GM18868 (cell line): ENCODE results near the gene MGMT.

Experiments
- ATAC-seq: cut with Tn5 transposase; IDR thresholded peaks from one replicate; pipeline ENCODE4 v1.9.1; 2021; ENCODE audit warnings: mild to moderate bottlenecking, moderate library complexity; ENCODE audit not compliant: unreplicated experiment

The MGMT gene

DNA sequence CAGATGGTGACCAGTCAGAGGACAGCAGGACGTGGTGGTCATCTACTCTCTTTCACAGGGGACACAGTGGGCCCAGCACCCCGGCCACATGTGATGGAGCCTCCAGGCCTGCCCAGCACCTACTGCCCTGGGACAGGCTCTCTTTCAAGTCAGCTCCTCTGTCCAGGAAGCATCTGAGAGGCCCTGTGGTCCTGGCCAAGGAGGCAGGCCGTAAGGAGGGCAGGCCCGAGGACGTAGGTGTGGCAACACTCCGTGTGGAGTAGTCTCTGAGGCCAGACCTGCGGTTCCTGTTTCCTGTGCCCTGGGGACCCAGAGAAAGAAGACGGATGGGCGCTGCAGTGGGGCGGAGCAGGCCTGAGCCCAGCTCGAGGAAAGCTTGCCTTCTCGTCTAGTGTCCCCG, 317.9 kb downstream of the MGMT start:
- no peak for ATAC-seq

DNA sequence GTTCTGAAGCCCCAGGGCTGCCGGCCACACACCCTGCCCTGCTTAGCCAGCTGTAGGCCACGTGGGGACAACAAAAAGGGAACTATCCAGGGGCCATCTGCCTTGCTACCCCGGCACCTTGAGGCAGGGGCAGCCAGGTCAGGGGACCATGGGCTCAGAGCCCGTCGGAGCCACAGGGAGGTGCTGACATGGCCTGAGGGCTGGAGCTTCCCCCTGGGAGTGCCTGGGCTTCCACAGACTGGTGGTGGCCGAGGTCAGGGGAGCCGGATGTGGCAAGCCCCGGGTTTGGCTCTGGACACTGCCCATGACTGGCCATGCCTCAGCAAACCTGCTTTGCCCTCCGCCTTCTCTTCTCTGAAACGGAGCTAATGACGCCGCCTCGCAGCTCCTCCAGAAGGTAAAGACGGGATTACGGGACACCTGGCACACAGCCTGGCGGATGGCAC, 318.5 kb downstream of the MGMT start:
- ATAC-seq = no peak

DNA sequence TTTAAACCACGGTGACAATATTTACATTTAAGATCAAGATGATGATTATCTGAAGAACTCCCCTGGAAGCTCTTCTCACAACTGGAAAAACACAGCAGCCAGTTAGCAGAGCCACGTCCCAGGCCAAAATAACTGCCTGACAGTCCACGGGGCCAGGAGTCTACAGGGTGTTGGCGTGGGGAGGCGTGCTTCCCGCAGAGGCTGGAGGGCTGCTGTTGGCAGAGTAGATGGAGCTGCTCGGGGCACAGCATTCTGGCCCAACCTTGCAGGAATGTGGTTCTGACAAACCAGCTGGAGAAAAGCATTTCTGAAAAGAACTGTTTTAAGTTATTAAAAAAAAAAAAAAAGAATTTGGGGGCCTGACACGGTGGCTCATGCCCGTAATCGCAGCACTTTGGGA, 319.2 kb downstream of the MGMT start:
- ATAC-seq = no peak

DNA sequence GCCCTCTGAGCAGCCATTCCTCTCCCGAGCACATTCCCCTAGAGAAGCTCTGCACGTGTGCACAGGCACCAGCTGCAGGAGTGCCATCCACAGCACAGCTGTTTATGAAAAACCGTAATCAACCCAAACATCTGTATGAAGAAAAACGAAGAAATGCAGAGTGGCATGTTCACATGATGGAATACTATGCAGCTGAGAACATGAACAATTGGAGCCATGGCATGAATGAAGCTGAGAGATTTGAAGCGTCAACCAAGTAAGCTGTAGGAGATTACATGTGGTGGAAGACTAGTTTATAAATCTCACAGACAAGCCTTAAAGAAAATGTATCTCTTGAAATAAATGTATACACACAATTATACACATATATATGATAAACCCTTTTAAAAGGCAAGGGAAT, 320.5 kb downstream of the MGMT start:
- no peak for ATAC-seq

DNA sequence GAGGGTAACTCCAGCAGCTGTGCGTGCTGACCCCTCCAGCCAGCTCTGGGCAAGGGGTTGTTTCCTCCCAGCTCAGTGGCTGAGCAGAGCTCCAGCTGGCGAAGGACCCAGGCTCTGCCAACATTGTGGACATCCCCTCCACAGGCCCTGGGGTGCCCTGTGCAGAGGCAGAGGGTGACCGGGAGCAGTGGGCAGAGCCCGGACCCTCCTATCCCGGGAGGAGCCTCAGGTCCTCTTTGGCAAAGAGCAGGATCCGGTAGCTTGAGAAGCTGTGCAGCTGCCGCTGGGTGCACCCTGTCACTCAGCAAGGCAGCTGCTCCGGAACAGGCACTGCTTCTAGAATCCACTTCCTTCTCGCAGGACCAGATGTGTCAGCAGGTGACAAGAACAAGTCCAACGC, 321.2 kb downstream of the MGMT start:
- ATAC-seq = no peak

DNA sequence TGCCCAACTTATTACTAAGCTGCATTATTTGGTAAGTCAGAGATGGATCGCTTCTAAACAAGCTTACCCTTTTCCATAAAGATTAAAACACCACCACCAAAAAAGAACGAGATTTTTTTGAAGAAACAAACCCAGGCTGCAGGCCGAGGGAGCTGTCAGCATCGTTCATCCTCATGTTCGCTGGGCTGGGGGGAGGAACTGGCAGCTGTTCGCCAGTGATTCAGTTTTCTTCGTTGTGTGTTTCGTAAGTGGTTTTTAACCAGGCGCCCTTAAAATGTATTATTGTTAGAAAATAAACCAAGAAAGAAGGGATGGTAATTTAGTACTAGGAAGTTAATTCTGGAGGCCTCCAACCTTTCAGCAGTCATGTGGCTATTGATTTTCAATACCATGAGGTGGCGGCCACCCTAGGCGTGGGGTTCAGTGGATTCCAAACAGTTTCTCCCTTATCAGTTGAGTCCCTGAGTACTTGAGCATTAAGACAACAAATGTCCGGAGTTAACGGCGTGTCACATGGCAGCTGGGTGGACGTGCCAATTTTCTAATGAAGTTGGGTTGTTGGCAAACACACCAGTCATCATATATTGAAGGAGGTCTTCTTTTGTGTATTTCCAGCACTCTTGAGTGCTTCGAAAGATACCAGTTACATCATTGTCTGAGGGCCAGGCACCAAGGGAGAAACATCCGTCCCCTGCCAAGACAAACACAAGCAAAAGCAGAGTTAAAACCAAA, 323.8 kb downstream of the MGMT start:
- ATAC-seq = no peak

DNA sequence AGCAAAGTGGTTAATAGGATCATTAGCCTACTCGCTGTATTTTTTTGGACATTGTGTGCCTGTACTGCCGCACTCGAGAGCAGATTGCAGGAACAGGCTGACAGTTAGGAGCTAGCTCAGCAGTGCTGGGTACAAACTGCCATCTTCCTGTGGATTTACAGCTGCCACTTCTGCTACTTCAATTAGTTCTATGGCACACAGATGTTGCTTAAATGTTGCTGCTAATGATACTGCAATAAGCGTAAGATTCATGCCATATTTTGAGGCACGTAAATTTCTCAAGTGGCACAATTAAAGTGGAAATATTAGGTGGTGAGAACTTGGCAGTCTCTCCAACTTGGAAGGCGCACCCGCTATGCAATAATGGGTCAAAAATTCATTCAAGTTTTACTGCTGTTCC, 325.1 kb downstream of the MGMT start:
- ATAC-seq = no peak

DNA sequence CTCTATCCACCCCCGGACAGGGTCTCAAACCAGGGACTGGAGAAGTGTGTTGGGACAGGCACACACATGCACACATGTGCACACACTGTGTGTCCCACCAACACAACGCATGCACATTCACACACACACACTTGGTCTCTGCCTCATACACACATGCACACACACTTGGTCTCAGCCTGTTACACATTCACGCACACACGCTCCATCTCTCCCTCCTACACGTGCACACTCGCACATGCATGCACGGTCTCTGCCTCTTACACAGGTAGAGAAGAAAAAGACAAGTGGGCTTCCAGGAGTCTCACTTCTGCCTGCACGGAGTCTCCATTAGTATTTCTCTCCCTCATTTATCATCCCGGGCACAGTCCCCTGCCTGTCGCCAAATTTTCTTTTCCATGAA, 325.8 kb downstream of the MGMT start:
- no peak for ATAC-seq

DNA sequence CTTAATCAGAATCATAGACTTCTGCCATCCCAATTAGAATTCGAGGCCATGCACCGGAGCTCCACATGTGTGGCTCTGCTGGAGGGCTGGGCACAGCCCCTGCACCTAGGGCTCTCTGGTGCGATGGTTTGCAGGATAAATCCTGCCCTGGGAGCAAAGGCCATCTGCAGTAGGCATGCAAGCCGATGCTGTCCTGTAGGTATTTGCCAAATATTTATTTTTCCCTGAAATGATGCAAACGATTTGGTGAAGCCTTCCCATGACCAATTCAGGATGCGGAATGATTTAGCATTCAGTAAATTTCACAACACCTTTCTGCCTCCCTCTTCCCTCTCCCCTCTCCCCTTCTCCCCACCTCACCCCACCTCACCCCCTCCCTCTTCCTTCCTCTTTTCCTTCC, 326.4 kb downstream of the MGMT start:
- no peak for ATAC-seq

DNA sequence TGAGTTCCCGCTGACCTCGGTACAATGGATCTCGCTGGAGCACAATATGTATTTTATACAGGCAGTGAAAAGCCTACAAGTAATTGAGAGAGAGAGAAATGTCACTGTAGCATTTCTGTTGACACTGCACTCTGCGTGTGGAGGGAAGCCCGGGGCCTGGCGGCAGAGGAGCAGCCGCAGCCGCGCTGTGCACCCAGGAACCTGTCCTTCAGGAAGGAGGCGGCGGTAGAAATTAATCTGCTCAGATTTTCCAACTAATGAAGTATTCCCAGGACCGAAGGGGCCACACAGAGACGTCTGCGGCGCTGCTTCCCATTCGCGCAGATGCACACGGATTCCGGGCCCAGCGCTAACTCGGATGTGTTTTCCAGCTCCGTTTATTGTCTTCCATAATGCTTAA, 327.0 kb downstream of the MGMT start:
- no peak for ATAC-seq

DNA sequence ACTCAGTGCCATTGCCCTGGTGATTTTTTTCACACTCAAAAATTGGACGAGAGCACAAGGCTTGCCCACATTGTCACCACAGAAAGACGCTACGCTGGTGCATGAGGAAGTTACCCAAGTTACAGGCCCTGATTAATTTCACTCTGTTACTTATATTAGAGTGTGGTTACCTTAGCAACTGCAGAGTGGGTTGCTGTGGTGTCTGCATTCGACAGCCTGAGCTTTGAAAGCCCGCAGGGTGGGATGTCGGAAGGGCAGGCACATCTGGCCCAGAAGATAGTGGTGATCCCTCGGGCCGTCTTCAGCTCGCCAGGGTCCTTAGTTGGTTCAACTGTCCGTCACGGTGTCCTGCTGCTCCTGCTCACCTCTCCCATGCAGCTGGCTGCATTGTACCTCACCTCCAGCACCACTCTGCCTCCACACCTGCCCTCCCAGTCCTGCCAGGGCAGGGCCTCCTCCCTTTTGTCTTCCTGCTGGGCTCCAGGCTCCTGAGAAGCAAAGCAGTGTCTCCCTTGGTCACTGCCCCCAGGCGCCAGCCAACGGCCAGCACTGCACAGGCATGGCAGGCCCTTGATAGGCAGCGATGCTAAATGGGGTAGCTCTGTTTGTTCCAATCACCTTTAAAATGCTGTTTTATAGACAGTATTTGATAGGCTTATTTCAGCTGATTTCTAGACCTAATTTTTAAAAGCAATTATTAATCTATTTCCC, 329.8 kb downstream of the MGMT start:
- no peak for ATAC-seq

DNA sequence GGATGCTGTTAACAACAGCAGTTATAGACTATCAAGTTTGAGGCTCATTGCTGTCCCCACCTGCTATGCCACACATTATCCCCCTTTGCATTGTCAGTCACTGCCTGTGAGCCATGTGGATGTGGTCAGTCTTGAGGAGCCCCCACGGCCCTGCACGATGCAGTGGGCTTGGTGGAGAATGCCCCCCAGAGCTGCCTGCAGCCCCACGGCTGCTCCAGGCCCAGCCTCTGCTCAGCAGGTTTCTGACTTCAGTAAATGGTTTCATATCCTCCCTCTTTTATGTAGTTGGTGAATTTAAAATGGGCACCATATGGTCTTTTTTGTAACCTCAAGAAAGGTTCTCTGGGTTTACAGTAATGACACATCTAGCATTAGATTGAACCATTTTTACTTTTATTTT, 332.9 kb downstream of the MGMT start:
- no peak for ATAC-seq

DNA sequence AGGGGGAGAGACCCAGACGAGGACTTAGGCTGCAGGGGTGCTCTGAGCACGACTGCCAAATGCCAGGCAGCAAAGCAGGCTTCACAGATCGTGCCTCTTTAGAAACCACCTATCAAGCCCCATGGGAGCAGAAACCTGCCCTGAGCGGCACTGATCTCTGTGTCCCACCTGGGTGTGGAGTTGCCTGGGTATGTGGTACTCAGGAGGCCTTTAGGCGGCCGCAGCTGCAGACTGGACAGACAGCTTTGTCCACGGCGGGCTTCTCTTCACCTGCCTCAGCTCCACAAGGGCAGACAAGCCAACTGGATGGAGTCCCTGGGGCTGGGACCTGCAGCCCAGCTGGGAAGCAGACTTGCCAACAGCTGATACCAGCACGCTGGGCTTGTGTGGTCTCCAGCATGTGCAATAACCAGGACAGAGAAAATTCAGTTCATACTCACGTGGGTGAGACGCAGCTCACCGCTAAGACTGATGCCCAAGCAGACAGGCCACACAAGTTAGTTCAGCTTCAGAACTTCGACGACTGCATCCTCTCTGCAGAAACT, 333.8 kb downstream of the MGMT start:
- no peak for ATAC-seq

DNA sequence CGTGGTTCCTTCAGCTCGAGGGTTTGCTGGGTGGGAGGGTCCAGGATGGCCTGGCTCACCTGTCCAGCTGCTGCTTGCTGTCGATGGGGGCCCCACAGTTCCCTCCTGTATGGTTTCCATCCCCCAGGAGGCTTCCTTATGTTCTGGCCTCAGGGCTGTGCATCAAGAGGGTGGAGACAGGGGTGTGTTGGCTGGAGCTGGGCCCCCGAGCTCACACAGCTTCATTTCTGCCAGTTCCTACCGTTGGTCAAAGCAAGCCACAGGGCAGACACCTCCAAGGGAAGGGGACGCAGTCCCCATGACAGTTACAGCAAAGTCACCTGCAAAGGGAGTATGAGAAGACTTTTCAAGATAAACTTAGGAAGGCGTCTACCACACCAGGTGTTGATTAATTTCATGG, 340.2 kb downstream of the MGMT start:
- ATAC-seq = no peak

DNA sequence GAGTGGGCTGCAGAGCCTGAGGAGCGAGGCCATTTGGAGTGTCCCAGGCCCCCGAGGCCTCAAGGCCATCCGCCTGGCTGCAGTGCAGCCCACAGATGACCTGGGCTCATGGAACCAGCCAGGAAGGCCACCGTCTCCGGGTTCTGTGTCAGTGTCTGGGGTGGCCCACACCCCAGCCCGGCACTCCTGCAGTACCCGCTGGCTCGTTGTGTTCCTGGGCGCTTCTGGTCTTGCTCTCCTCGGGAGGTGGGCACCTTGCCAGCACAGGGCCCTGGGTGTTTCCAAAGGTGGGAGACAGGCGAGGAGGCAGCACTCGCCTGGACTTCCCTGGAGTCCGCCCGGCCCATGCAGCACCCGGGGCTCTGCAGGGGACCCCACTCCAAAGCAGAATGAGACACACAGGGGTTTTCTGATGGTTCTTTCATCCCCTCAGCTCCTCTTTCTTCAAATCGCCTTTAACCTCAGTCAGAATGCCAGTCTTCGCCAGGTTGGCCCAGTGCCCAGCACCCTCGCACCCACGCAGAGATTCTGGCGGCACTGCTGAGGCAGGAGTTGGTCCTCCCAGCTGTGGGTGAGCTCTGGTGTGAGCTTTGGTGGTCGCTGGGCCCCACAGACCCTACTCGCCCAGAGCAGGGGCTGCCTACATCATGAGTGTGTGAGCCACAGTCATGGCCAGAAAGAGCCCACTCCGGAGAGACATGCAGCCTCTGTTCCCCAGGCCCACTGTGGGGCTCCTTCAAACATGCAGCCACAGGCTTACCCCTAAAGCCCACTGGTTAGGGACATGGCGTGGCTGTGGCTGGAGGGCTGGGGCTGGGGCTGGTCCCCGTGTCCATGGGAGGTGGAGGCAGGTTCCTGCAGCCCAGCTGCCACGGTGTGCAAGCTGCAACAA, 341.3 kb downstream of the MGMT start:
- ATAC-seq = no peak

DNA sequence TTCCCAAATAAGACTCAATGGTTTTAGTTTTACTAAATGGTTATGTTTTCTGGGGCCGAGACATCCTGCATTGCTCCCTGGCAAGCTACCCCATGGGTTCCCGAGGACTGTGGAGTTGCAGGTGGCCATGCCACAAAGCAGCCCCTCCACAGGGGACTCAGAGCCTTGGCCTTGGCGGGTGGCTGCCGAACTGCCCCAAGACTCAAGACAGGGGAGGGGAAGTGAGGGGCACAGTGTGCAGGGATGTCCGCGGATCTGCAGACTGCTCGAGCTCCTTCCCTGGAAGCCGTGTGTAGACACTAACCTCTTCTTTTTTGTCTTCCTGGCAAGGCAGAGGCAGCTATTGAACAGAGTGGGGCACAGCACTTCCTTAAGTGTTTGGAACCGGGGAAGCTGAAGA, 342.4 kb downstream of the MGMT start:
- no peak for ATAC-seq

DNA sequence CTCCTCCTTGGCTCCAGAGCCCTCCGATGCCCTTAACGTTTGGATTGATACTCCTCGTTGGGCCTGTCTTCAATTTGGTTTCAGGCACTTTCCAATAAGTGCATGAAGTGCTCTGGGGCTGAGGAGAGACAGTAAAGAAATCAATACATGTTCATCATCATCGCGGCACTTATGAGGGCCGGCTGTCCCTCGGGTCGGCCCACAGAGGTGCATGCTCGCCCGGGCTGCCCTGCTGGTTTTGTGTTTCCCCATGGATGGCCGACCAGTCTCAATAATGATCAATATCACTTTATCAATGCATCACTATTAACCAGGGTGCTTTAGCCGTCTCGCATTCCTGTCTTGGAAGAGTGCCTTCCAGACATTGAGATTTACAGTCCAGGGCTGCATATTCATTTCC, 342.8 kb downstream of the MGMT start:
- no peak for ATAC-seq

DNA sequence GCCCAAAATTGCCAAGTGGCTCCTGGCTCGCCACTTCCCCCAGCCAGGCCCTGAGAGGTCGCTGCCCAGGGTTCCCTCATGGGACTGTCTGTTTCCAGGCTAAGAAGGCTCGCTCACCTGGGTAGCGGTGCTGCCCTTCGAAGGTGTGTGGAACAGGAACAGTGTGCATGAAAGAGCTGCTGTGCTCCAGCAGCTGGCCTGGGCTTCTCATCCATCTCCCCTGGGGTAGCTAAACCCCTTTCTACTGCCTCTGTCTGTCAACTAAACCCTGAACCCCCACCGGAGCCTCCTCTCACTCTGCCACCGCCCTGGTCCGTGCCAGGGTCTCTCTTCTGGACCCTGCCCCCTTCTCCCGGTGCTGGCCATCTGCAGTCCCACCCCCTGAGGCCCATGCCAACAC, 344.2 kb downstream of the MGMT start:
- no peak for ATAC-seq

DNA sequence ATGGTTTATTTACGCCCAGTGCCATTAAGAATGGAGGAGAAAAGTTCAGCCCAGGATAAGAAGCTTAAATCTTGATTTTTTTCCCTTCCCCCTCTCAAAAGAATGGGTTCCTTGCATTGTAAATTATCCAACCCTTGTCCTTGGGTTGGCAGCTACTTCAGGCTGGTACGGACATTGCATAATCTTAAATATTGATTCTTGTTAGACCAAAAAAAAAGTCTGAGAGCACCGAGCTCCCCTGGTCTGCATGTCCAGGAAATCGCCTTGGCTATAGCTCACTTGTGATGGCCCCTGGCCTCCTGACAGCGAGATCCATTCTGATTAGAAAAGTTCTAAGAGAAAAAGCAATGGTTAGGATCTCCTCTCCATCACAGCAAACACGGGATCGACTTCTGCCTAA, 345.4 kb downstream of the MGMT start:
- ATAC-seq = no peak

DNA sequence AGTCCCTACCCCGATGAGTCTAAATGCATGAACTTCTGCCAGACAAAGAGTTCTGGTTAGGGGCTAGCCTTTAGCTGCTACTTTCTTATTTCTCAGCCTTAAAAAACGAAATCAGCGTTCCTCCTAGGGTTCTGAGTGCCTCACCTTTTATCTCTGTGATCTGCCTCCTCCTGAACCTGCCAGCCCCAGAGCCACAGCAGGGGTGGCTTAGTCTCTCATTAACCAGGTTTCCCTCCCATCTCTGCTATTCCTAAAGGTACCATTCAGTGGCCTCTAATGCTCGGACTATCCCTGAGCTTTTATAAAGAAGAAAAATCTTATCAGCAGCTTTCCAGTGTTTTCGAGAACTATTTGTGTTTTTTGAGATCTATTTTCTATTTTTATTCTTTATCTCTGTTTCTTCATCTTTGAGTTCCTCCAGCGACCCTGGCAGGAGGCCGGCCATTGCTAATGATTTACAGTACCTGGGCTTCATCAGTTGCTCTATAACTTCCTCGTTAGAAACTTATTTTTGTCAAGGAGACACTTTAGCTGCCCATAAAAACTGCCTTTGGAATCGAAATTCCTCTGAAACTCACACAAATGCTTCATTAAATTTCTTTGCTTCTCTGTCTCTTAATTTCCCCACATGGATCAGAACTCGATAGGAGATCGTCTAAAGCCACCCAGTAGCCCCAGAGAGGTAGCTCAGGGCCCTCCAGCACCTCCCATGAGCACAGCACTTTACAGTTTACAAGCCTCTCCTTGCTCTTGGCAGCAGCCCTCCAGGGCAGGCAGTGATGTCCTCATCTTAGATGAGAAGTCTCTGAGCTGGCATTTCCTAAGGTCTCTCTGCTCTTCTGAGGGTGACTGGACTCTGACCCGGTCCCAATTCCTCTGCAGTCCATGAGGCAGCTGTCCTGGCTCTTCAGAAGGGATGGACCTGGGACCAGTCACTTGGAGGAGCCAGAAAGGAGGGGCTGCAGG, 347.9 kb downstream of the MGMT start:
- ATAC-seq = no peak
